Panc1 (cell line): ENCODE measurements around the gene MRPL16.
"Not testable (repeated sequence)": the region's sequence is repeated elsewhere in the genome, so short reads cannot be mapped to it uniquely, and the experiment has no call there.

ENCODE experiments used
- TF ChIP-seq, protein P1 (sequence below): fragments of 450-650 bp; IDR thresholded peaks from 2 replicates; pipeline ENCODE4 v1.5.1; 2017; ENCODE audit warnings: mild to moderate bottlenecking
- TF ChIP-seq, protein P2 (sequence below), 2 experiments: IDR thresholded peaks; 2 replicates each; pipeline ENCODE4 v1.6.1; 2011 to 2012; ENCODE audit warnings: low read depth in 2 of 2, control low read depth in 1 of 2, low read length in 1 of 2, mild to moderate bottlenecking in 1 of 2, moderate library complexity in 1 of 2; ENCODE audit not compliant: insufficient read depth in 1 of 2

GRCh38 chr11:59816434-59816833 is 5.9 kb upstream of the MRPL16 start:
- TF ChIP-seq, protein P1, sequence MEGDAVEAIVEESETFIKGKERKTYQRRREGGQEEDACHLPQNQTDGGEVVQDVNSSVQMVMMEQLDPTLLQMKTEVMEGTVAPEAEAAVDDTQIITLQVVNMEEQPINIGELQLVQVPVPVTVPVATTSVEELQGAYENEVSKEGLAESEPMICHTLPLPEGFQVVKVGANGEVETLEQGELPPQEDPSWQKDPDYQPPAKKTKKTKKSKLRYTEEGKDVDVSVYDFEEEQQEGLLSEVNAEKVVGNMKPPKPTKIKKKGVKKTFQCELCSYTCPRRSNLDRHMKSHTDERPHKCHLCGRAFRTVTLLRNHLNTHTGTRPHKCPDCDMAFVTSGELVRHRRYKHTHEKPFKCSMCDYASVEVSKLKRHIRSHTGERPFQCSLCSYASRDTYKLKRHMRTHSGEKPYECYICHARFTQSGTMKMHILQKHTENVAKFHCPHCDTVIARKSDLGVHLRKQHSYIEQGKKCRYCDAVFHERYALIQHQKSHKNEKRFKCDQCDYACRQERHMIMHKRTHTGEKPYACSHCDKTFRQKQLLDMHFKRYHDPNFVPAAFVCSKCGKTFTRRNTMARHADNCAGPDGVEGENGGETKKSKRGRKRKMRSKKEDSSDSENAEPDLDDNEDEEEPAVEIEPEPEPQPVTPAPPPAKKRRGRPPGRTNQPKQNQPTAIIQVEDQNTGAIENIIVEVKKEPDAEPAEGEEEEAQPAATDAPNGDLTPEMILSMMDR = not testable (repeated sequence)
- TF ChIP-seq, protein P2, sequence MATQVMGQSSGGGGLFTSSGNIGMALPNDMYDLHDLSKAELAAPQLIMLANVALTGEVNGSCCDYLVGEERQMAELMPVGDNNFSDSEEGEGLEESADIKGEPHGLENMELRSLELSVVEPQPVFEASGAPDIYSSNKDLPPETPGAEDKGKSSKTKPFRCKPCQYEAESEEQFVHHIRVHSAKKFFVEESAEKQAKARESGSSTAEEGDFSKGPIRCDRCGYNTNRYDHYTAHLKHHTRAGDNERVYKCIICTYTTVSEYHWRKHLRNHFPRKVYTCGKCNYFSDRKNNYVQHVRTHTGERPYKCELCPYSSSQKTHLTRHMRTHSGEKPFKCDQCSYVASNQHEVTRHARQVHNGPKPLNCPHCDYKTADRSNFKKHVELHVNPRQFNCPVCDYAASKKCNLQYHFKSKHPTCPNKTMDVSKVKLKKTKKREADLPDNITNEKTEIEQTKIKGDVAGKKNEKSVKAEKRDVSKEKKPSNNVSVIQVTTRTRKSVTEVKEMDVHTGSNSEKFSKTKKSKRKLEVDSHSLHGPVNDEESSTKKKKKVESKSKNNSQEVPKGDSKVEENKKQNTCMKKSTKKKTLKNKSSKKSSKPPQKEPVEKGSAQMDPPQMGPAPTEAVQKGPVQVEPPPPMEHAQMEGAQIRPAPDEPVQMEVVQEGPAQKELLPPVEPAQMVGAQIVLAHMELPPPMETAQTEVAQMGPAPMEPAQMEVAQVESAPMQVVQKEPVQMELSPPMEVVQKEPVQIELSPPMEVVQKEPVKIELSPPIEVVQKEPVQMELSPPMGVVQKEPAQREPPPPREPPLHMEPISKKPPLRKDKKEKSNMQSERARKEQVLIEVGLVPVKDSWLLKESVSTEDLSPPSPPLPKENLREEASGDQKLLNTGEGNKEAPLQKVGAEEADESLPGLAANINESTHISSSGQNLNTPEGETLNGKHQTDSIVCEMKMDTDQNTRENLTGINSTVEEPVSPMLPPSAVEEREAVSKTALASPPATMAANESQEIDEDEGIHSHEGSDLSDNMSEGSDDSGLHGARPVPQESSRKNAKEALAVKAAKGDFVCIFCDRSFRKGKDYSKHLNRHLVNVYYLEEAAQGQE (IDR thresholded peaks at IDR 0.05; ENCODE audit: insufficient read depth in 1 of 2, low read depth in 2 of 2, low read length in 1 of 2) = not testable (repeated sequence)
